HPDE6-E6E7 (cell line): ENCODE data around the gene DENND4C.
"Not testable (repeated sequence)": the region's sequence is repeated elsewhere in the genome, so short reads cannot be mapped to it uniquely, and the experiment has no call there.

ENCODE experiments used
- DNase-seq: peaks from one replicate; pipeline ENCODE4 v3.0.0; 2011; ENCODE audit warnings: missing footprints; ENCODE audit errors: extremely low spot score

The DENND4C gene

GRCh38 chr9:19230355-19231125 is at the start of gene DENND4C:
Gene DENND4C, plus strand, starts transcription at chr9:19230693. Its CDS starts 45,482 bp downstream, at chr9:19276175.
- DNase-seq: peak; percentile 71

GRCh38 chr9:19180991-19181390 is 49.5 kb upstream of the DENND4C start:
- DNase-seq: no peak

- DNase-seq: no peak
Measured at GRCh38 chr9:19181561-19181960, 48.9 kb upstream of the DENND4C start.

GRCh38 chr9:19184144-19184917 is 46.2 kb upstream of the DENND4C start:
- DNase-seq: peak; percentile 53

- no peak for DNase-seq
Measured at GRCh38 chr9:19185191-19185590, 45.3 kb upstream of the DENND4C start.

- DNase-seq: no peak
Measured at GRCh38 chr9:19186232-19186631, 44.3 kb upstream of the DENND4C start.

- no peak for DNase-seq
Measured at GRCh38 chr9:19188771-19189170, 41.7 kb upstream of the DENND4C start.

- DNase-seq: no peak
Measured at GRCh38 chr9:19192202-19193028, 38.1 kb upstream of the DENND4C start.

- DNase-seq: no peak
Measured at GRCh38 chr9:19193029-19193324, 37.5 kb upstream of the DENND4C start.

- not testable (repeated sequence) for DNase-seq
Measured at GRCh38 chr9:19193358-19193973, 37.0 kb upstream of the DENND4C start.

GRCh38 chr9:19198406-19198805 is 32.1 kb upstream of the DENND4C start:
- no peak for DNase-seq

- DNase-seq: no peak
Measured at GRCh38 chr9:19199012-19199411, 31.5 kb upstream of the DENND4C start.

GRCh38 chr9:19200229-19200628 is 30.3 kb upstream of the DENND4C start:
- no peak for DNase-seq

GRCh38 chr9:19201899-19202891 is 28.3 kb upstream of the DENND4C start:
- DNase-seq: no peak

- no peak for DNase-seq
Measured at GRCh38 chr9:19203058-19203457, 27.4 kb upstream of the DENND4C start.

GRCh38 chr9:19208653-19209052 is 21.8 kb upstream of the DENND4C start:
- peak; percentile 46 for DNase-seq

GRCh38 chr9:19209188-19209587 is 21.3 kb upstream of the DENND4C start:
- no peak for DNase-seq

- DNase-seq: no peak
Measured at GRCh38 chr9:19213823-19214222, 16.7 kb upstream of the DENND4C start.

- DNase-seq: no peak
Measured at GRCh38 chr9:19216466-19216865, 14.0 kb upstream of the DENND4C start.

GRCh38 chr9:19221326-19221725 is 9.2 kb upstream of the DENND4C start:
- no peak for DNase-seq

GRCh38 chr9:19223724-19224123 is 6.8 kb upstream of the DENND4C start:
- DNase-seq: no peak
